Measurements from ENCODE around the gene RORC.

- no peak for TF ChIP-seq EP300 (IDR thresholded peaks at IDR 0.05)
- TF ChIP-seq, protein P1, sequence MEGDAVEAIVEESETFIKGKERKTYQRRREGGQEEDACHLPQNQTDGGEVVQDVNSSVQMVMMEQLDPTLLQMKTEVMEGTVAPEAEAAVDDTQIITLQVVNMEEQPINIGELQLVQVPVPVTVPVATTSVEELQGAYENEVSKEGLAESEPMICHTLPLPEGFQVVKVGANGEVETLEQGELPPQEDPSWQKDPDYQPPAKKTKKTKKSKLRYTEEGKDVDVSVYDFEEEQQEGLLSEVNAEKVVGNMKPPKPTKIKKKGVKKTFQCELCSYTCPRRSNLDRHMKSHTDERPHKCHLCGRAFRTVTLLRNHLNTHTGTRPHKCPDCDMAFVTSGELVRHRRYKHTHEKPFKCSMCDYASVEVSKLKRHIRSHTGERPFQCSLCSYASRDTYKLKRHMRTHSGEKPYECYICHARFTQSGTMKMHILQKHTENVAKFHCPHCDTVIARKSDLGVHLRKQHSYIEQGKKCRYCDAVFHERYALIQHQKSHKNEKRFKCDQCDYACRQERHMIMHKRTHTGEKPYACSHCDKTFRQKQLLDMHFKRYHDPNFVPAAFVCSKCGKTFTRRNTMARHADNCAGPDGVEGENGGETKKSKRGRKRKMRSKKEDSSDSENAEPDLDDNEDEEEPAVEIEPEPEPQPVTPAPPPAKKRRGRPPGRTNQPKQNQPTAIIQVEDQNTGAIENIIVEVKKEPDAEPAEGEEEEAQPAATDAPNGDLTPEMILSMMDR (IDR thresholded peaks at IDR 0.05), result no peak
Observed at GRCh38 chr1:151868486-151868885, 36.9 kb upstream of the RORC start.
